Ectodermal cell (in vitro differentiated cells): ENCODE results near the gene OTOG.

ENCODE experiments used
- H3K27ac ChIP-seq: 2 replicates; pipeline ENCODE4 v1.7.0; 2013; ENCODE audit warnings: mild to moderate bottlenecking, low read depth, low read length; ENCODE audit not compliant: insufficient read depth, poor library complexity, severe bottlenecking
- H3K27me3 ChIP-seq: 2 replicates; pipeline ENCODE4 v1.7.0; 2013; ENCODE audit warnings: mild to moderate bottlenecking, low read length; ENCODE audit not compliant: insufficient read depth, control insufficient read depth, poor library complexity, severe bottlenecking
- H3K36me3 ChIP-seq: one replicate; pipeline ENCODE4 v1.7.0; 2013; ENCODE audit warnings: low read length; ENCODE audit not compliant: control insufficient read depth, insufficient read depth
- H3K4me1 ChIP-seq: one replicate; pipeline ENCODE4 v1.7.0; 2013; ENCODE audit warnings: low read length; ENCODE audit not compliant: control insufficient read depth, insufficient read depth
- H3K4me3 ChIP-seq: 2 replicates; pipeline ENCODE4 v1.7.0; 2013; ENCODE audit warnings: low read depth, low read length, control low read depth; ENCODE audit not compliant: insufficient read depth
- H3K9me3 ChIP-seq: 2 replicates; pipeline ENCODE4 v1.7.0; 2013; ENCODE audit warnings: mild to moderate bottlenecking, low read length, moderate library complexity; ENCODE audit not compliant: control insufficient read depth
- WGBS, 2 experiments: methylation state at CpG; one replicate each; pipeline ENCODE4 v1.1.7; 2013; ENCODE audit warnings: missing lambda C conversion rate in 2 of 2; 5-methylcytosine and 5-hydroxymethylcytosine counted together

Gene OTOG

DNA sequence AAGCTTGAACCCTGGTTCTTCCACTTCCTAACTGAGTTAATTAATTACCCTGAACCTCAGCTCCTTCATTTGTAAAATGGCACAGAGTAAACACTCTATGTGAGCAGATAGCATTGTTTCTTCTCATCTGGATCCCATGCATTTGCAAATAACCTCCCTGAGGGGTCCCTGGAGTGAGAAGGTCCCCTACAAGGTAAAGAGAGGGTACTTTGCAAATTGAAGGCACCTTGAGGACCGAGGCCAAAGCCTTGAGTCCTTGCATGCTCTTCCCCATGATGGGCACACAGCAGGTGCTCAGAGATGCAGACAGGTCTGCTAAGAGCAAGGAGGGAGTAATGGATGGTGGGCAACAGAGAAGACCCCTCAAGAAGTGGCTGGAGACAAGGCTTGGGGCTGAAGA, 33.2 kb downstream of the OTOG start:
- 36 to 44% methylated on average over 1 of the region's 1 CpG for WGBS, 2 experiments
- no peaks in the 10 kb centered on the region for H3K4me1 ChIP-seq
- no peaks in the 10 kb centered on the region for H3K27me3 ChIP-seq
- no peak overlapping the region for H3K27ac ChIP-seq
- no peak overlapping the region for H3K4me3 ChIP-seq
- no peaks in the 10 kb centered on the region for H3K36me3 ChIP-seq
- H3K9me3 ChIP-seq, result no peaks in the 10 kb centered on the region

DNA sequence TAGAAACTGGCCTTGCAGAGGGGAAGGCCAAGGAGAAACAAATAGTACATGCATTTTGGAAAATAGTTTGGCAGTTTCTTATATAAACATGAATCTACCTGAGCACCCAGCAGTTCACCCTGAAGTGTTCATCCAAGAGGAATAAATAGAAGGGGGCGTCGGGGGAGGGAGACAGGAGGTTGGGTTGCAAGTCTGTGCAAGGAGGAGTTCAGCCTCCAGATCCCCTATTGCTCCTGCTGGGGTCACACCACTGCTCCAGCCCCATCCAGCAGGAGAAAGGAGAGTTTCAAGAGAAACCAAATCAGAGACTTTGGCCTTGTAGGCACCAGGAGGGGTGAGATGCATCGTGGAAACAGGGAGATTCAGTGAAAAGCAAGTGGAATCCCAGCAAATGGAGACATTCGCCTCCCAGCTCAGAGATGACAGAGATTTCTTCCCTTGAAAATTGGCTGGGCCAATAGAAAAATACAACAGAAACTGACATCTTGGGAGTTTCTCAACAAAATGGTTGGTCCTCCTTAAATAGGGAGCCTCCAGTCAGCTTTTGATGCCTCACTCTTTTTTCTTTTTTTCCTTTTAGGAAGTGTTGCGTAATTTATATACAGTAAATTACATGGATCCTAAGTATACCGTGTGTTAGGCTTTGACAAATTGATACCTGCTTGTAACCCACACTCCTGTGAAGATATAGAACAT, 34.1 kb downstream of the OTOG start:
- no peaks in the 10 kb centered on the region for H3K27me3 ChIP-seq
- no peaks in the 10 kb centered on the region for H3K9me3 ChIP-seq
- no peak overlapping the region for H3K27ac ChIP-seq
- H3K36me3 ChIP-seq, result no peaks in the 10 kb centered on the region
- no peaks in the 10 kb centered on the region for H3K4me1 ChIP-seq
- WGBS, 2 experiments, result 80% methylated on average over 5 to 6 of the region's 6 CpGs
- no peak overlapping the region for H3K4me3 ChIP-seq

GRCh38 chr11:17581732-17582053, 34.6 kb downstream of the OTOG start:
- H3K27ac ChIP-seq, result no peak overlapping the region
- 92 to 98% methylated on average over 2 of the region's 4 CpGs for WGBS, 2 experiments
- H3K4me3 ChIP-seq, result no peak overlapping the region
- H3K27me3 ChIP-seq, result no peaks in the 10 kb centered on the region
- no peaks in the 10 kb centered on the region for H3K36me3 ChIP-seq
- no peaks in the 10 kb centered on the region for H3K4me1 ChIP-seq
- H3K9me3 ChIP-seq, result no peaks in the 10 kb centered on the region

DNA sequence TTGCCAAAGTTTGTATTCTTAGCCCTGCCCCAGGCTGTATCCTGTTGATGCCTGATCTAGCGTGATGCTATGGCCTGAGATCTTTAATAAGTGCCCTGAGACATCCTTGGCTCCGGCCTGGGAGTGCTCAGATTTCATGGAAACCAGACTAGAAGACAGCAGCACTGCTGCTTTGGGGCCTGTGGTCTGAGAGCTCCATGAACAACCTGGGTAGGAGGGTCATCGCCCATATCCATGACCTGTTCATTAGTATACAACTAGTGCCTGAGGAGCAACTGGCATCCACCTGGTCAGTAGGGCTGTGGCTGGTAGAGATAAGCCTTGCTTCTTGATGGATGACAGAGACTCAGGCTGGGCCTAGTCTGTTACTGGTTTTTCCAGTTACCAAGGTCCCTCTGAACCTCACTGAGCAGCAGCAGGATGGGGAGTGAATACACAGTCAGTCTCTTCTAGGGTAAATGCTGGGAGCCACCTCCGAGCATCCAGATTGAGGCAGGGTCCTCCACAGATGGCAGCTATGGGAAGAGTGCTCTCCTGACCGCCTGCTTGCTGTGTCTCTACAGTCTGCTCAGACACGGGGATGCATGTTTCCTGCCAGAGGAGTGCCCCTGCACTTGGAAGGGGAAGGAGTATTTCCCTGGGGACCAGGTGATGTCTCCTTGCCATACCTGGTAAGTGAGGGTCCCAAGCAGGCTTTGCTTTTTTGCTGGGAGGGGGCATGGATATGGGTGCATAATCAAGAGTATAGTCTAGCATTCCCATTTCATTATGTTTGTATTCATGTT, 39.0 kb downstream of the OTOG start:
- no peak overlapping the region for H3K4me3 ChIP-seq
- peaks cover 6% of the 10 kb centered on the region for H3K27me3 ChIP-seq
- no peaks in the 10 kb centered on the region for H3K4me1 ChIP-seq
- H3K9me3 ChIP-seq, result no peaks in the 10 kb centered on the region
- 92 to 93% methylated on average over 6 of the region's 6 CpGs for WGBS, 2 experiments
- no peaks in the 10 kb centered on the region for H3K36me3 ChIP-seq
- H3K27ac ChIP-seq, result no peak overlapping the region

DNA sequence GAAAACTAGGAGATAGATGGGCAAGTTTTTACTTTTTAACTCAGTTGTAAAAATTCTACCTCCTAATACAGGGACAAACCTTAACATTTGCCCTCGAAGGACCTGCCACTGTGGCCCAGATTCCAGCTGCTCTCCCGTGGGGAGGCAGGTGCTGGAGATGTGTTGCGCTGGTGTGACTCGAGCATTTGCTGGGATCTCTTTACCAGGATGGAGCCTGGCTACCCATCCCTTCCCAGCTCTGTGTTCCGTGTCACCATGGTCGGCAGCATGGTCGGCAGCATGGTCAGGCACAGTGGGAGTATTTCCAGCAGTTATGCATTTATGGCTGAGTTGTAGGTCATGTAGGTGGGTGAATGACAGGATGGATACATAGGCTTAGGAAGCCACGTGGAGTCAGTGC, 41.1 kb downstream of the OTOG start:
- Histone ChIP-seq H3K4me1 (no peaks in the 10 kb centered on the region), H3K9me3 (no peaks in the 10 kb centered on the region), H3K27ac (no peak overlapping the region), H3K27me3 (peaks cover 6% of the 10 kb centered on the region), H3K36me3 (no peaks in the 10 kb centered on the region), H3K4me3 (no peak overlapping the region)
- 85 to 88% methylated on average over 8 of the region's 8 CpGs for WGBS, 2 experiments

DNA sequence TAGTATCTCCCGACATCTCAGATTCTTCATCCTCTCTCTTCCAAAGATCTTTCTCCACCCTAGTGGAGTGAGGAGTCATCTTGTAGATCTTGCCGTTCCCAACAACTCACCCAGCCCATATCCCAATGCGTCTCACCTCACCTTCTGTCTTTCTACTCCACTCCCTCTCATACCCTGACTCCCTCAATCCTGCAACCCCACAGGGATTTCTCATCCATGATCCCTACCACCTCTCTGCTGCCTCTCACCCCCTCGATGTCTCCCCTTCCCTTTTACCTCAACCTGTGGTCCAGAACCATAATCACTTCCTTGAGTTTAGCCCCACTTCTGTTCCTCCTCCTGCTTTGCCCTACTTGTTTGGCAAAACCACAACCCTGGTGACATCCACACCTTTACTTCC, 41.7 kb downstream of the OTOG start:
- Histone ChIP-seq H3K27ac (no peak overlapping the region), H3K36me3 (no peaks in the 10 kb centered on the region), H3K4me3 (no peak overlapping the region), H3K27me3 (peaks cover 6% of the 10 kb centered on the region), H3K4me1 (no peaks in the 10 kb centered on the region), H3K9me3 (no peaks in the 10 kb centered on the region)
- WGBS, 2 experiments, result 87 to 94% methylated on average over 3 to 4 of the region's 4 CpGs

GRCh38 chr11:17590463-17590862, 43.4 kb downstream of the OTOG start:
- 90 to 92% methylated on average over 7 of the region's 7 CpGs for WGBS, 2 experiments
- no peaks in the 10 kb centered on the region for H3K9me3 ChIP-seq
- peaks cover 6% of the 10 kb centered on the region for H3K27me3 ChIP-seq
- no peak overlapping the region for H3K27ac ChIP-seq
- no peak overlapping the region for H3K4me3 ChIP-seq
- no peaks in the 10 kb centered on the region for H3K36me3 ChIP-seq
- H3K4me1 ChIP-seq, result no peaks in the 10 kb centered on the region

DNA sequence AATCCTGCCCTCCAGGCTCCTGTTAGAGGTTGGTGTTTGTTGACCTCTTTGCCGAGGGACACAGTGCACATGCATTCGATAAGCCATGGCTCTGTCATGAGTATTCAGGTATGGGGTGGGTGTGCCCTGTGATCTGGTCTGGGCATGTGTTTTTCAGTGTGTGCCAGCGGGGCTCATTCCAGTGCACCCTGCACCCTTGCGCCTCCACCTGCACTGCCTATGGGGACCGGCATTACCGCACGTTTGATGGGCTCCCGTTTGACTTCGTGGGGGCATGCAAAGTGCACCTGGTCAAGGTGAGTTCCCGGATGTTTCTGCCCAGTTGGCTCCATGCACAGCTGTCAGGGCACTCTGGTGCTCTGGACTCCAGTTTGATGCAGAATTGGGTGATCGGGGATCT, 44.2 kb downstream of the OTOG start:
- Histone ChIP-seq H3K9me3 (no peaks in the 10 kb centered on the region), H3K4me3 (no peak overlapping the region), H3K36me3 (no peaks in the 10 kb centered on the region), H3K27ac (no peak overlapping the region), H3K4me1 (no peaks in the 10 kb centered on the region), H3K27me3 (peaks cover 6% of the 10 kb centered on the region)
- 92 to 94% methylated on average over 11 of the region's 11 CpGs for WGBS, 2 experiments

DNA sequence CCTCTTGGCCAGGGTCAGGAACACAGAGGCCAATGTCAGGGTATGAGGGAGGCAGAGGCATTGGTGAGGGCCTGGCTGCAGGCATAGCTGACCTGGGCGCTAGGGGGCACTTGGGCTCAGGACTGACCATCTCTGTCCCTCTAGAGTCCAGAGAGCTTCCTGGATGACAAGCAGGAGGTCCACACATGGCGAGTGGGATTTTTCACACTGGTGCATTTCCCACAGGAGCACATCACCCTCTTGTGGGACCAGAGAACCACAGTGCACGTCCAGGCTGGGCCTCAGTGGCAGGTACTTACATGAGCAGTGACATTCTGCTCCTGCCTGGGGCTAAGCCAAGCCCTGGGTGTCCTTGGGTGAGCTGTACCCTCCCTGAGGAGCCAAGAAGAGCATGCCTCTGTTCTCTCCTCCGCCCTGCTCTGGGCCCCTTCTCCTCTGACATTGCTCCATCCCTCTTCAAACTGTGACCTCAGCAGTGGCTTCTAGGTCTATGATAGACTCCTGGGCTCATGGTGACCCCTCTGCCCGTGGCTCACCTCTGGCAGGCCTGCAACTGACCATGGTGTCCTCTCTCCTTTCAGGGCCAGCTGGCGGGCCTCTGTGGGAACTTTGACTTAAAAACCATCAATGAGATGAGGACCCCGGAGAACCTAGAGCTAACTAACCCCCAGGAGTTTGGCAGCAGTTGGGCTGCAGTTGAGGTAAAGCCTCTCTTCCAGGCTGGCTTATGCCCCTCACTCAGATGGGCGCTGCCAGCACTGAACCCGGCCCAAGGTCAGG, 46.6 kb downstream of the OTOG start:
- Histone ChIP-seq H3K4me3 (no peak overlapping the region), H3K36me3 (no peaks in the 10 kb centered on the region), H3K27ac (no peak overlapping the region), H3K27me3 (peaks cover 6% of the 10 kb centered on the region), H3K9me3 (no peaks in the 10 kb centered on the region), H3K4me1 (no peaks in the 10 kb centered on the region)
- 80% methylated on average over 9 of the region's 9 CpGs for WGBS, 2 experiments

- WGBS, 2 experiments, result 84 to 93% methylated on average over 5 of the region's 5 CpGs
- Histone ChIP-seq H3K4me3 (no peak overlapping the region), H3K27me3 (peaks cover 11% of the 10 kb centered on the region), H3K4me1 (no peaks in the 10 kb centered on the region), H3K9me3 (no peaks in the 10 kb centered on the region), H3K36me3 (no peaks in the 10 kb centered on the region), H3K27ac (no peak overlapping the region)
Measured at GRCh38 chr11:17594686-17595192, 47.7 kb downstream of the OTOG start.
